HL-60 (cell line): ENCODE measurements around the gene FAM171A1.

ENCODE experiments used
- DNase-seq, 2 experiments: peaks; one replicate each; pipeline ENCODE4 v3.0.0-alpha.2; 2010 to 2020; ENCODE audit warnings: low read depth in 1 of 2, low spot score in 1 of 2
- H3K27ac ChIP-seq: fragments of 250-450 bp; sonication (Bioruptor Pico); replicated peaks from 2 replicates; pipeline ENCODE4 v1.5.1; 2020; ENCODE audit warnings: mild to moderate bottlenecking, moderate library complexity
- H3K27me3 ChIP-seq: fragments of 250-450 bp; sonication (Bioruptor Pico); 2 replicates; pipeline ENCODE4 v1.5.1; 2021; ENCODE audit warnings: mild to moderate bottlenecking, moderate library complexity; ENCODE audit not compliant: insufficient read depth, poor library complexity, severe bottlenecking
- H3K4me3 ChIP-seq: replicated peaks from 2 replicates; pipeline ENCODE4 v1.5.1; 2011; ENCODE audit warnings: mild to moderate bottlenecking, control low read depth, low read length; ENCODE audit not compliant: insufficient read depth
- GABPA ChIP-seq: IDR thresholded peaks from 2 replicates; pipeline ENCODE4 v1.6.1; 2012; ENCODE audit warnings: low read depth
- POLR2AphosphoS5 ChIP-seq: IDR thresholded peaks from 2 replicates; pipeline ENCODE4 v1.6.1; 2012; ENCODE audit warnings: low read depth
- SPI1 ChIP-seq: IDR thresholded peaks from 2 replicates; pipeline ENCODE4 v1.6.1; 2012; ENCODE audit warnings: low read depth, mild to moderate bottlenecking, borderline replicate concordance
- TF ChIP-seq, protein P1 (sequence below): IDR thresholded peaks from one replicate; pipeline ENCODE4 v1.5.1; 2011; ENCODE audit warnings: low read length, control low read depth, inconsistent platforms; ENCODE audit not compliant: insufficient read depth
- TF ChIP-seq, protein P2 (sequence below): IDR thresholded peaks from 2 replicates; pipeline ENCODE4 v1.6.1; 2012; ENCODE audit warnings: low read depth; ENCODE audit not compliant: insufficient replicate concordance

FAM171A1 gene

DNA sequence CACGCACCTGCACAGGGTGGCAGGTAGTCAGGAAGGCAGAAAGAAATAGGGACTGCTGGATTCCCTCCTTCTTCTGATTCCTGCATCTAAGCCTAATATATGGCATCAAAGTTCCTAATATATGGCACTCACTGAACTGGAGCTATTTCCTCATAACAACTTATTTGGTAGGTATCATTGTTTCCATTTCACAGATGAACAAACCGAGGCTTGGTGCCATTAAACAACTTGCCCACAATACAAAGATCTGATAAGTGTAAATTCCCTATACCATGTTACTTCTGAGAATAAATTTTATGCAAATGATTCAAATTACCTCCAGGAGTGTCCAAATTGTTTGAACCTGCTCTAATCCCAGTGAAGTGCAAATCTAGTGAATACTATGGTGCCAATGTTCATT, 2.1 kb upstream of the FAM171A1 start:
- H3K4me3 ChIP-seq: no peak overlapping the region
- TF ChIP-seq POLR2AphosphoS5 (no peak), GABPA (no peak), SPI1 (no peak)
- TF ChIP-seq, protein P1, sequence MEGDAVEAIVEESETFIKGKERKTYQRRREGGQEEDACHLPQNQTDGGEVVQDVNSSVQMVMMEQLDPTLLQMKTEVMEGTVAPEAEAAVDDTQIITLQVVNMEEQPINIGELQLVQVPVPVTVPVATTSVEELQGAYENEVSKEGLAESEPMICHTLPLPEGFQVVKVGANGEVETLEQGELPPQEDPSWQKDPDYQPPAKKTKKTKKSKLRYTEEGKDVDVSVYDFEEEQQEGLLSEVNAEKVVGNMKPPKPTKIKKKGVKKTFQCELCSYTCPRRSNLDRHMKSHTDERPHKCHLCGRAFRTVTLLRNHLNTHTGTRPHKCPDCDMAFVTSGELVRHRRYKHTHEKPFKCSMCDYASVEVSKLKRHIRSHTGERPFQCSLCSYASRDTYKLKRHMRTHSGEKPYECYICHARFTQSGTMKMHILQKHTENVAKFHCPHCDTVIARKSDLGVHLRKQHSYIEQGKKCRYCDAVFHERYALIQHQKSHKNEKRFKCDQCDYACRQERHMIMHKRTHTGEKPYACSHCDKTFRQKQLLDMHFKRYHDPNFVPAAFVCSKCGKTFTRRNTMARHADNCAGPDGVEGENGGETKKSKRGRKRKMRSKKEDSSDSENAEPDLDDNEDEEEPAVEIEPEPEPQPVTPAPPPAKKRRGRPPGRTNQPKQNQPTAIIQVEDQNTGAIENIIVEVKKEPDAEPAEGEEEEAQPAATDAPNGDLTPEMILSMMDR: no peak
- TF ChIP-seq, protein P2, sequence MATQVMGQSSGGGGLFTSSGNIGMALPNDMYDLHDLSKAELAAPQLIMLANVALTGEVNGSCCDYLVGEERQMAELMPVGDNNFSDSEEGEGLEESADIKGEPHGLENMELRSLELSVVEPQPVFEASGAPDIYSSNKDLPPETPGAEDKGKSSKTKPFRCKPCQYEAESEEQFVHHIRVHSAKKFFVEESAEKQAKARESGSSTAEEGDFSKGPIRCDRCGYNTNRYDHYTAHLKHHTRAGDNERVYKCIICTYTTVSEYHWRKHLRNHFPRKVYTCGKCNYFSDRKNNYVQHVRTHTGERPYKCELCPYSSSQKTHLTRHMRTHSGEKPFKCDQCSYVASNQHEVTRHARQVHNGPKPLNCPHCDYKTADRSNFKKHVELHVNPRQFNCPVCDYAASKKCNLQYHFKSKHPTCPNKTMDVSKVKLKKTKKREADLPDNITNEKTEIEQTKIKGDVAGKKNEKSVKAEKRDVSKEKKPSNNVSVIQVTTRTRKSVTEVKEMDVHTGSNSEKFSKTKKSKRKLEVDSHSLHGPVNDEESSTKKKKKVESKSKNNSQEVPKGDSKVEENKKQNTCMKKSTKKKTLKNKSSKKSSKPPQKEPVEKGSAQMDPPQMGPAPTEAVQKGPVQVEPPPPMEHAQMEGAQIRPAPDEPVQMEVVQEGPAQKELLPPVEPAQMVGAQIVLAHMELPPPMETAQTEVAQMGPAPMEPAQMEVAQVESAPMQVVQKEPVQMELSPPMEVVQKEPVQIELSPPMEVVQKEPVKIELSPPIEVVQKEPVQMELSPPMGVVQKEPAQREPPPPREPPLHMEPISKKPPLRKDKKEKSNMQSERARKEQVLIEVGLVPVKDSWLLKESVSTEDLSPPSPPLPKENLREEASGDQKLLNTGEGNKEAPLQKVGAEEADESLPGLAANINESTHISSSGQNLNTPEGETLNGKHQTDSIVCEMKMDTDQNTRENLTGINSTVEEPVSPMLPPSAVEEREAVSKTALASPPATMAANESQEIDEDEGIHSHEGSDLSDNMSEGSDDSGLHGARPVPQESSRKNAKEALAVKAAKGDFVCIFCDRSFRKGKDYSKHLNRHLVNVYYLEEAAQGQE: no peak

DNA sequence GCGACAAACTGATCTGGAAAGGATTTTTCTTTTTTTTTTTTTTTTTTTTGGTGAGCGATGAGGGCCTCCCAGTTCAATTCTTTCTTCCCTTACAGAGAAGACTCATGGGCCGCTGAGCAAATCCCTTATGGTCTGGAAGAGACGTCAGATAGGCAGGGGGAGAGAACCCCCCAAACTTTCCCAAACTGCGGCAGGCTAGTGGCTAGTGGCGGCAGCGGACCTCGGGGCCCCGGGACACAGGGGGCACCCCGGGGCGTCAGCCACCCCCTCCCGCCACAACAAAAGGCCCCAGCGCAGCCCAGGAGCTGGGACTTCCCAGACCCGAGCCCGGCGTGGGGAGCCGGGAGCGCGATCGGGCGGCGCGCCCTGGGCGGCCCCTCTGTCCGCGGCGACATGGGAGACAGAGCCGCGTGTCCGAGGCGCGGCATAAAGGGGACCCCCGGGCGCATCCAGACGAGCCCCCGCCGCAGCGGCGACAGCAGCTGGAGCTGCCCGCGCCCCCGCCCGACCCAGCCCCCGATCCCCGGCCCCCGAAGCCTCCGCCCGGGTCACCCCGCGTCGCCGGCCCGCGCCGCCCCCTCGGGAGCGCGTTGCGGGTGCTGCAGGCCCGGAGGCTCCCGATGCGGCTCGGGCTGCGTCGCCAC, 755 bp downstream of the FAM171A1 start:
- TF ChIP-seq, protein P1: no peak
- no peak for TF ChIP-seq GABPA
- no peak for TF ChIP-seq SPI1
- TF ChIP-seq, protein P2: no peak
- TF ChIP-seq POLR2AphosphoS5: no peak
- no peak overlapping the region for H3K27ac ChIP-seq
- no peak overlapping the region for H3K4me3 ChIP-seq
- peaks cover 4% of the 10 kb centered on the region for H3K27me3 ChIP-seq
- no peak for DNase-seq

More for the DNA sequence above, 2.1 kb upstream of the FAM171A1 start:
- Histone ChIP-seq H3K27me3 (peaks cover 4% of the 10 kb centered on the region), H3K27ac (no peak overlapping the region)
- DNase-seq: no peak

DNA sequence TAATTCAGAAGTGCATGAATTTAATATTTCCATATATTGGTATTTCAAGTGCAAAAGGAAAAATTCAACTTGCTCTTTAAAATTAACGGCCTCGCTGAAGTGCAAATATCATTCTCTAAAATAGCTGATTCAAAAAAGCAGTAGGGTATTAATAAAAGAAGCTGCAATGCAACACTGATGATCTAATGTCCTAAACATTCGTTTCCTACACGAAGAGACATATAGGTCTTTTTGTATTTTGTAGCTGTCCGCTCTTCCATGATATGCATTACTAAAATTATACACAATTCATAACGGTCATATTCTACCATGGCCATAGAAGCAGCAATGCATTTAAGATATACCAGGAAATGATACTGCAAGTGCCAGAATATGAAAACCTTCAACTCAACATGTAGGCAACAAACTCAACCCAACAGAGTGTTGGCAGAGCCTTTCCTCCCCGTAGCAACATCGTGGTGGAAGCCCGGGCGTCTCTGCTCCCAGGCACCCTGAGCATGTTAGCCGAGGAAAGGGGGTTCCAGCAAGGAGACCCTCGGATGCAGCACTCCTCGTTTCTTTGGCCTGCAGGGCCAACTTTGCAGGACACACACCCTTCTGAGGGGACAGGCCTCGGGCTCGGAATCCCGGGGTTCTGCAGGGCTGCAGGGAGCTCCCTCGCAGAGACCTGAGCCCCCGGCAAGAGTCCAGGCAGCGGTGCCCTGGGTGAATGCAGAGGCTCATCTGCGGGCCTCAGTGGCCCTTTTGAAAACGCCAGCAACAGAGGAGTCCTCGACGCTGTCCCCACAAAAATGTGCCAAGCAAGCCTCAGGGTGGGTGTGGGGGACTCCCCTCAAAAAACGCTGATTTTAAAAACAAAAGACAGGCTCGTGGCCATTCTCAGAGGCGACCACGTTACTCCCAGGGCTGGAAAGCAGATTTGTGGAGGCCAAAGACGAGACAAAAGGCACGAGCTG, 1.6 kb downstream of the FAM171A1 start:
- H3K4me3 ChIP-seq: no peak overlapping the region
- H3K27ac ChIP-seq: no peak overlapping the region
- TF ChIP-seq SPI1 (no peak), POLR2AphosphoS5 (no peak), GABPA (no peak)
- TF ChIP-seq, protein P1: no peak
- TF ChIP-seq, protein P2: no peak
- peaks cover 4% of the 10 kb centered on the region for H3K27me3 ChIP-seq
- DNase-seq: no peak
